Activated CD4-positive, alpha-beta T cell treated with anti-CD3 and anti-CD28 coated beads, Interleukin-2, Interleukin-4, amounts not matched to agents 100 ng/mL and 50 ng/mL, durations not matched to agents 16 hours and 8 hours (primary cell): Measurements from ENCODE around the gene FGFR1OP2.
A peak's percentile ranks its signal among the peaks of the same experiment; 100 is the strongest.

Experiments used
- DNase-seq: peaks from one replicate; pipeline ENCODE4 v3.0.0-alpha.2; 2020; ENCODE audit warnings: low spot score

Gene FGFR1OP2

GRCh38 chr12:27003421-27004381 is 65.4 kb downstream of the FGFR1OP2 start:
- no peak for DNase-seq

GRCh38 chr12:27005495-27005894 is 67.2 kb downstream of the FGFR1OP2 start:
- DNase-seq, result no peak

GRCh38 chr12:27006797-27007467 is 68.7 kb downstream of the FGFR1OP2 start:
- no peak for DNase-seq

- DNase-seq, result no peak
Measured at GRCh38 chr12:27008081-27008480, 69.8 kb downstream of the FGFR1OP2 start.

- no peak for DNase-seq
Measured at GRCh38 chr12:27009881-27010301, 71.6 kb downstream of the FGFR1OP2 start.

GRCh38 chr12:27012239-27012981 is 74.1 kb downstream of the FGFR1OP2 start:
- DNase-seq, result no peak

GRCh38 chr12:27012982-27013255 is 74.6 kb downstream of the FGFR1OP2 start:
- no peak for DNase-seq

- no peak for DNase-seq
Measured at GRCh38 chr12:27013611-27014084, 75.4 kb downstream of the FGFR1OP2 start.

- peak; percentile 95 for DNase-seq
Measured at GRCh38 chr12:27014085-27014858, 76.0 kb downstream of the FGFR1OP2 start, which contains the start of gene TM7SF3. TM7SF3 (minus strand) TSS chr12:27014384; CDS start chr12:27014168, 216 bp downstream.

- DNase-seq, result no peak
Measured at GRCh38 chr12:27014859-27015729, 76.8 kb downstream of the FGFR1OP2 start.

GRCh38 chr12:27015730-27016076 is 77.4 kb downstream of the FGFR1OP2 start:
- DNase-seq, result peak; percentile 28
